NCI-H748 treated with DMSO at 0.1 percent for 48 hours (cell line): Measurements from ENCODE around the gene SEL1L3.

Experiments
- DNase-seq: peaks from one replicate; lab custom pipeline; 2025; lab: John Stamatoyannopoulos, UW

The SEL1L3 gene

GRCh38 chr4:25817059-25817681 lies 45.6 kb downstream of the SEL1L3 start:
- DNase-seq: no peak

- no peak for DNase-seq
Measured at GRCh38 chr4:25816591-25817058, 46.2 kb downstream of the SEL1L3 start.

- no peak for DNase-seq
Measured at GRCh38 chr4:25815586-25815985, 47.2 kb downstream of the SEL1L3 start.

- DNase-seq: no peak
Measured at GRCh38 chr4:25814301-25815136, 48.3 kb downstream of the SEL1L3 start.

- no peak for DNase-seq
Measured at GRCh38 chr4:25813448-25814106, 49.2 kb downstream of the SEL1L3 start.

- DNase-seq: no peak
Measured at GRCh38 chr4:25811841-25812240, 50.9 kb downstream of the SEL1L3 start.

GRCh38 chr4:25811374-25811690 lies 51.5 kb downstream of the SEL1L3 start:
- DNase-seq: no peak

- no peak for DNase-seq
Measured at GRCh38 chr4:25810461-25811373, 52.1 kb downstream of the SEL1L3 start.

- no peak for DNase-seq
Measured at GRCh38 chr4:25809996-25810395, 52.8 kb downstream of the SEL1L3 start.

GRCh38 chr4:25807102-25807728 lies 55.6 kb downstream of the SEL1L3 start:
- DNase-seq: no peak

- no peak for DNase-seq
Measured at GRCh38 chr4:25805255-25805860, 57.4 kb downstream of the SEL1L3 start.

- no peak for DNase-seq
Measured at GRCh38 chr4:25803720-25804225, 59.0 kb downstream of the SEL1L3 start.

- no peak for DNase-seq
Measured at GRCh38 chr4:25801594-25801993, 61.2 kb downstream of the SEL1L3 start.

GRCh38 chr4:25800245-25800644 lies 62.5 kb downstream of the SEL1L3 start:
- DNase-seq: no peak

- DNase-seq: no peak
Measured at GRCh38 chr4:25799522-25799921, 63.3 kb downstream of the SEL1L3 start.

- DNase-seq: no peak
Measured at GRCh38 chr4:25797136-25797535, 65.7 kb downstream of the SEL1L3 start.

- DNase-seq: no peak
Measured at GRCh38 chr4:25795566-25796454, 67.0 kb downstream of the SEL1L3 start.

GRCh38 chr4:25795091-25795490 lies 67.7 kb downstream of the SEL1L3 start:
- no peak for DNase-seq

- DNase-seq: no peak
Measured at GRCh38 chr4:25792876-25793275, 69.9 kb downstream of the SEL1L3 start.
